Naive thymus-derived CD4-positive, alpha-beta T cell (primary cell): ENCODE results near the gene NPAS2. TPM values are rescaled to one million over a fixed set of nuclear protein-coding genes. Genes with fewer than 3 reads are reported as not detected.

Experiments
- ATAC-seq: fragments of 150-1000 bp; cut with Tn5 transposase; 2 replicates; pipeline ENCODE4 v1.10.0; 2021; ENCODE audit warnings: mild to moderate bottlenecking, moderate library complexity
- CTCF ChIA-PET: fragments of 350-600 bp; sonication (Branson Sonifier 250); formaldehyde crosslinking; loops from one replicate; lab custom pipeline; 2021; ENCODE audit warnings: antibody characterized with exemption; lab: Charles Lee
- POLR2A ChIA-PET: fragments of 350-600 bp; sonication (Branson Sonifier 250); formaldehyde crosslinking; loops from one replicate; lab custom pipeline; 2021; ENCODE audit warnings: antibody characterized with exemption, inconsistent platforms; lab: Charles Lee
- DNase-seq, 9 donors: peaks; one replicate each; pipeline versions ENCODE4 v3.0.0 to v3.0.0-alpha.2; 2020 to 2022; ENCODE audit warnings: mixed read lengths in 1 of 9
- H3K27ac ChIP-seq: one replicate; pipeline ENCODE4 v1.7.0; 2013; ENCODE audit warnings: mild to moderate bottlenecking, low read depth, low read length, moderate library complexity
- H3K27me3 ChIP-seq, 2 donors: one replicate each; pipeline ENCODE4 v1.7.0; 2013; ENCODE audit warnings: low read length in 2 of 2, mild to moderate bottlenecking in 2 of 2, moderate library complexity in 2 of 2; ENCODE audit not compliant: control insufficient read depth in 2 of 2, insufficient read depth in 2 of 2
- H3K36me3 ChIP-seq, 3 experiments: 1 replicate in 2 of 3; 2 replicates in 1 of 3; pipeline ENCODE4 v1.7.0; 2013; ENCODE audit warnings: low read length in 3 of 3, mild to moderate bottlenecking in 3 of 3, moderate library complexity in 1 of 3; ENCODE audit not compliant: insufficient read depth in 3 of 3, control insufficient read depth in 2 of 3
- H3K4me1 ChIP-seq, 2 donors: one replicate each; pipeline ENCODE4 v1.7.0; 2013; ENCODE audit warnings: low read length in 2 of 2, mild to moderate bottlenecking in 2 of 2, moderate library complexity in 1 of 2; ENCODE audit not compliant: control insufficient read depth in 2 of 2, insufficient read depth in 2 of 2
- H3K4me3 ChIP-seq: 2 replicates; pipeline ENCODE4 v1.7.0; 2013; ENCODE audit warnings: mild to moderate bottlenecking, low read length
- H3K9me3 ChIP-seq, 3 experiments: 1 replicate in 2 of 3; 2 replicates in 1 of 3; pipeline ENCODE4 v1.7.0; 2013; ENCODE audit warnings: low read length in 3 of 3; ENCODE audit not compliant: control insufficient read depth in 2 of 3
- H3K27ac Mint-ChIP-seq, 9 donors: one replicate each; pipeline ENCODE4 v1.8.0; 2020 to 2022; ENCODE audit warnings: mixed read lengths in 9 of 9, mild to moderate bottlenecking in 8 of 9, moderate library complexity in 5 of 9, inconsistent platforms in 2 of 9
- H3K27me3 Mint-ChIP-seq, 5 donors: one replicate each; pipeline ENCODE4 v1.8.0; 2021 to 2022; ENCODE audit warnings: mixed read lengths in 5 of 5, mild to moderate bottlenecking in 1 of 5
- H3K36me3 Mint-ChIP-seq, 5 donors: one replicate each; pipeline ENCODE4 v1.8.0; 2020 to 2022; ENCODE audit warnings: mixed read lengths in 5 of 5, mild to moderate bottlenecking in 3 of 5, inconsistent platforms in 1 of 5
- H3K4me1 Mint-ChIP-seq, 7 donors: one replicate each; pipeline ENCODE4 v1.8.0; 2020 to 2022; ENCODE audit warnings: mixed read lengths in 7 of 7, mild to moderate bottlenecking in 3 of 7, inconsistent platforms in 1 of 7
- H3K4me3 Mint-ChIP-seq, 10 donors: one replicate each; pipeline ENCODE4 v1.8.0; 2020 to 2022; ENCODE audit warnings: mild to moderate bottlenecking in 10 of 10, mixed read lengths in 10 of 10, moderate library complexity in 6 of 10, inconsistent platforms in 2 of 10
- H3K9me3 Mint-ChIP-seq, 11 donors: one replicate each; pipeline ENCODE4 v1.8.0; 2020 to 2022; ENCODE audit warnings: mixed read lengths in 11 of 11, mild to moderate bottlenecking in 4 of 11, inconsistent platforms in 1 of 11, moderate library complexity in 1 of 11
- intact Hi-C, 2 donors: fragments of 100-400 bp; cut with micrococcal nuclease; formaldehyde crosslinking; loops; one replicate each; pipeline ENCODE4 v1.15.1; 2023
- polyA plus RNA-seq, 2 donors: library from polyadenylated mRNA; unstranded; fragments of 300-500 nt; fragmentation: Illumina TruSeq; gene quantifications; one replicate each; pipeline ENCODE4 v1.2.3, GENCODE V29; 2021
- total RNA-seq, 6 experiments: library from RNA in 5 of 6; stranded (reverse) in 5 of 6; gene quantifications; 1 replicate in 5 of 6; 2 replicates in 1 of 6; pipeline ENCODE4 v1.2.3 and lab custom pipeline; 2021 to 2026

The NPAS2 gene
- total and polyA plus RNA-seq, 7 experiments from 2014 or later = 1.2 to 15.0 (median 8.3) TPM

DNA sequence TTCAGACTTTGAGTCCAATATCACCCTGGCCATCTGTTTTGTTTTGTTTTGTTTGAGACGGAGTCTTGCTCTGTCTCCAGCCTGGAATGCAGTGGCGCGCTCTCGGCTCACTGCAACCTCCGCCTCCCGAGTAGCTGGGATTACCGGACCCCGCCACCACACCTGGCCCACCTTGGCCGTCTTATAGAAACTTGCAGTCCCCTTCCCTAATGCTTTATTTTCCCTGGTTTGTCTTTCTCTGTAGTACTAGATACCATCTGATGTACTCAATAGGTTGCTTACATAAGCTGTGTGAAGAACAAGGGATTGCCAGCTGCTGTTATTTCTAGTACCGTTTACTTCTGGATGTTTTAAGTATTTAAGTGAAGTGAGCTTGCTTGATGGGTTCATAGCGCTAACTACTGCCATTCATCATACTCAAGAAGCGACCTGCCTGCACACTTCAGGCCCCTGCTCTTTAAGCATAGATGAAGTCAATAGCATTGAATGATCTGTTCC lies 183.4 kb downstream of the NPAS2 start:
- no peaks in the 10 kb centered on the region for H3K9me3 ChIP-seq
- ChIA-PET POLR2A (interaction anchor here (0.6 to 2.4 kb wide), 11 partner anchors 10 to 440 kb away, joined by 3 to 22 read pairs (median 4); partner anchors contain the start of gene PDCL3), CTCF (interaction anchor here (0.6 to 1.0 kb wide), 5 partner anchors 9 to 468 kb away, joined by 3 to 8 read pairs (median 4); no protein-coding TSS in a partner anchor)
- peak overlapping the region; percentile 93 for H3K4me3 ChIP-seq
- no peaks in the 10 kb centered on the region for H3K27me3 ChIP-seq
- DNase-seq (no peak), ATAC-seq (no peak)
- Mint-ChIP-seq H3K36me3 (peaks cover 14 to 51% (median 34%) of the 10 kb centered on the region in 5 donors), H3K27me3 (peaks cover 0 to 5% (median 0%) of the 10 kb centered on the region in 5 donors), H3K27ac (peak overlapping the region; percentile 88 to 99 (median 98)), H3K4me3 (peak overlapping the region; percentile 91 to 99 (median 95)), H3K4me1 (peaks cover 35 to 56% (median 53%) of the 10 kb centered on the region in 7 donors), H3K9me3 (peaks cover 0 to 3% (median 0%) of the 10 kb centered on the region in 11 donors)
- peaks cover 16 to 18% of the 10 kb centered on the region in 2 donors for H3K4me1 ChIP-seq
- peaks cover 23 to 54% (median 28%) of the 10 kb centered on the region in 3 experiments for H3K36me3 ChIP-seq
- intact Hi-C loops = loop anchor here (2.0 to 10.0 kb wide), 9 partner anchors 149 to 1666 kb away; partner anchors contain the start of genes CHST10 (in 2 of the 2), MAP4K4 (in 2 of the 2), EIF5B (in 1 of the 2) and REV1 (in 1 of the 2)
- H3K27ac ChIP-seq = peak overlapping the region; percentile 86

DNA sequence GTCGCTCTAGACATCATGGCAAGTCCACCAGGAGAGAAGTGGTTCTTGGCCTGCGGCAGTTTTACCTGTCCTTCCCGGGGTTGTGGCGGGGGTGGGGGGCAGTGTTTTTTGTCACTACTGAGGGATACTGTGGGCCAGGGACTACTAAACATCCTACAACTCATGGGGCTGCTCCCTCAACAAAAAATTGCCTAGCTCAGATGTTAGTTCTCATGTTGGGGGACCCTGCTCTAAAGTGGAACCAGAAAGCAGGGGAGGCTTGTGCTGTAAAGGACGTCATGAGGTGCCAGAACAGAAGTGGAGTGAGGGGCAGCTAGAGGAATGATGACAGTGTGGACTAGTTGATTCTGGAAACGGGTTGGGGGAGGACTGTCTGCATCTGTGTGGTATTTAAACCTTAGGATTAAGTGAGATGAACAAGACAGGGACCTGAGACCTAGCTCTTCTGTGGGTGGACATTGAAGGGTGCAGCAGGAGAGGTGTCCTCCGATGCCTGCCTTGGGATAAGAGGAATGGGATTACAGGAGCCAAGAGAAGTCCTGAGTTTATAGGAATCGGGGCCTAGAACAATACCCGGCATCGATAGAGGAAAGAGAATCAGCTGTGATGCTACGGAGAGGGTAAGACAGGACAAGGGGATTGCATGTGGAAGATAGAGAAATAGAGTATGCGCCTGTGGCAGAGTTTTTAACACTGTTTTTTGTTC lies 184.8 kb downstream of the NPAS2 start:
- Mint-ChIP-seq H3K27me3 (peaks cover 0 to under 1% (median 0%) of the 10 kb centered on the region in 5 donors), H3K9me3 (peaks cover 0 to 3% (median 0%) of the 10 kb centered on the region in 11 donors), H3K4me1 (peaks cover 36 to 59% (median 53%) of the 10 kb centered on the region in 7 donors), H3K27ac (peak overlapping the region; percentile 28 to 98 (median 88)), H3K4me3 (peak overlapping the region in 9 of 10 donors; percentile 9 to 99 (median 66)), H3K36me3 (peaks cover 14 to 54% (median 37%) of the 10 kb centered on the region in 5 donors)
- ChIA-PET POLR2A (interaction anchor here (0.6 to 1.3 kb wide), 4 partner anchors 10 to 828 kb away, joined by 3 read pairs; no protein-coding TSS in a partner anchor), CTCF (interaction anchor here (0.6 to 1.3 kb wide), 4 partner anchors 10 to 416 kb away, joined by 3 to 6 read pairs (median 3); no protein-coding TSS in a partner anchor)
- peak overlapping the region; percentile 86 for H3K27ac ChIP-seq
- no peak for DNase-seq
- H3K9me3 ChIP-seq = no peaks in the 10 kb centered on the region
- ATAC-seq = no peak
- no peak overlapping the region for H3K4me3 ChIP-seq
- no peaks in the 10 kb centered on the region for H3K27me3 ChIP-seq
- intact Hi-C loops = loop anchor here in 1 of 2 donors (5.0 to 10.0 kb wide), 6 partner anchors 148 to 1667 kb away; partner anchors contain the start of genes CHST10, EIF5B, MAP4K4 and REV1
- H3K4me1 ChIP-seq = peaks cover 16 to 18% of the 10 kb centered on the region in 2 donors
- H3K36me3 ChIP-seq = peaks cover 23 to 54% (median 28%) of the 10 kb centered on the region in 3 experiments

DNA sequence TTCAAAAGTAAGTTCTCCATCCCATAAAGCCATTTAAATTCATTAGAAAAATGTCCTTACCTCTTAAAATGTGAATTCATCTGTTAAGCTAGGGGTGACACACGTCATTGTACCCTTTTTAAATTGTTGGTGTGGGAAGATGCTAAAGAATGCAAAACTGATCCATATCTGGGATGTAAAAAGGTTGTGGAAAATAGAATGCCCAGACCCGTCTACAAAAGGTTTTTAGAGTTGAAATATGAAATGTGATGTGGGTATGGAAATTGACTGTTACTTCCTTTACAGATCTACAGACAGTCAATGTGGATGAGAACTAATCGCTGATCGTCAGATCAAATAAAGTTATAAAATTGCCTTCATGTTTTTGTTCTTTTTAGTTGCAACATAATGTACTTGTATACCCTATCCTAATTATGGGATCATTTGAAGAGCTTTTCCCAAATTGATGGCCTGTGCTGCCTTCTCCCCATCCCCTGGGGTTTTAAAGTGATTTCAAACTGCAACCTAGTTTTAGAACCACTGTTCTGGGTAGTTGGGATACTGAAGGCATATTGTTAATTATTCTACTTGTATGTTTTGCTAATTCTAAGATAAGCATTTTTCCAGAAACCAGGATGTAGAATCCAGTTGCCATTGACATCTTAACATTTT lies 186.3 kb downstream of the NPAS2 start:
- Histone ChIP-seq H3K9me3 (no peaks in the 10 kb centered on the region), H3K4me3 (no peak overlapping the region), H3K27ac (no peak overlapping the region), H3K27me3 (no peaks in the 10 kb centered on the region), H3K36me3 (peaks cover 23 to 56% (median 28%) of the 10 kb centered on the region in 3 experiments), H3K4me1 (peaks cover 16 to 18% of the 10 kb centered on the region in 2 donors)
- peaks cover 36 to 63% (median 53%) of the 10 kb centered on the region in 7 donors for H3K4me1 Mint-ChIP-seq
- peaks cover 0 to 3% (median 0%) of the 10 kb centered on the region in 11 donors for H3K9me3 Mint-ChIP-seq
- intact Hi-C loops = loop anchor here in 1 of 2 donors (10.0 kb wide), 1 partner anchor 689 kb away; the partner anchor contains the start of gene MAP4K4
- peaks cover 14 to 54% (median 37%) of the 10 kb centered on the region in 5 donors for H3K36me3 Mint-ChIP-seq
- no peak overlapping the region for H3K4me3 Mint-ChIP-seq
- ChIA-PET CTCF (interaction anchor here (1.0 to 1.2 kb wide), 3 partner anchors 9 to 199 kb away, joined by 3 to 4 read pairs (median 4); no protein-coding TSS in a partner anchor), POLR2A (interaction anchor here (0.6 to 1.2 kb wide), 3 partner anchors 203 to 374 kb away, joined by 3 to 5 read pairs (median 3); no protein-coding TSS in a partner anchor)
- H3K27me3 Mint-ChIP-seq = no peaks in the 10 kb centered on the region
- peak overlapping the region in 5 of 9 donors; percentile 29 to 98 (median 34) for H3K27ac Mint-ChIP-seq
- no peak for ATAC-seq
- no peak for DNase-seq

DNA sequence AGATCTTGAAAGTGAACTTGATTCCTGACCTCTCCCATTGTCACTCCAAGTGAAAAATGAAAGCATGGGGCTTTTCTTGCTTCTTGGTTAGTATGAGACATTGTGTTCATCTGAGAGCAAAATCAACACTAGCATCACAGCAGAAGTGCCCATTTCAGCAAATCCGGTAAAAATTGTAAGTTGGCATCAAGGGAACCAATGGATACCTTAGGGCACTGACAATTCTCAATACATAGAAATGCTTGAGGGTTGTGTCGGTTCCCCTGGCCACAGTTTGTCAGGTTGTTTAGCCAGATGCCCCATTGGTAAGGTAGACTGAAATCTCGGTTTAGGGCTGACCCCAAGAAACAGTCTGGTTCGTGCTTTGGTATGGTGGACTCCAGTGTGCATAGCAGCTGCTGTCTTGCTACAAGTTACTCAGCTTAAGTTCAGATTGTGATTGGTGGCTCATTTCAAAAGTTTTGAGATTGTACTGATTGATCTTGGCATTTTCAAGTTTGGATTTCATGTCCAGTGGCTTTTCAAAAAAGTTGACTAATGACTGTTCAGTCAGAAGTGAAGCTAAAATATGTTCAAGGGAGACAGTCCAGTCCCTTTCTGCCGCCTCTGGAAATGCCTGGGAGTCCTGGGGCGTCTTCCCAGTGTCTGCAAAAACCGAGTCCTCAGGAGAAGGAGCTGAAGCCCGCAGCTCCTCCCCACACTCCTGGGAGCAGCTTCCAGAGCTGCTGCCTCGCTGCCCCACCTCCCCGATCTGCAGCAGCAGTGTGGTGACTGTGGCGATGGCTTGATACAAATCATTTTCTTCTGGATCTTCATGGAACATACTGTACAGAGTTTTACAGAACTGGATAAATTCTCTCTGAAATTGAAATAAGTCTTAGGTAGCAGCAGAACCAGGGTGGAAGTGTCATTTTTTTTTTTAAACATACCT lies 187.7 kb downstream of the NPAS2 start:
- Histone ChIP-seq H3K4me1 (peaks cover 12 to 13% of the 10 kb centered on the region in 2 donors), H3K36me3 (peaks cover 23 to 55% (median 28%) of the 10 kb centered on the region in 3 experiments), H3K9me3 (no peaks in the 10 kb centered on the region), H3K27ac (no peak overlapping the region), H3K27me3 (no peaks in the 10 kb centered on the region), H3K4me3 (no peak overlapping the region)
- ChIA-PET CTCF (interaction anchor here (1.9 kb wide), 1 partner anchor 198 kb away, joined by 6 read pairs; no protein-coding TSS in a partner anchor), POLR2A (interaction anchor here (0.6 kb wide), 3 partner anchors 143 to 369 kb away, joined by 3 read pairs; partner anchors contain the start of gene TBC1D8)
- DNase-seq = no peak
- Mint-ChIP-seq H3K27me3 (no peaks in the 10 kb centered on the region), H3K4me1 (peaks cover 33 to 59% (median 49%) of the 10 kb centered on the region in 7 donors), H3K27ac (peak overlapping the region in 6 of 9 donors; percentile 13 to 63 (median 28)), H3K4me3 (no peak overlapping the region), H3K9me3 (no peaks in the 10 kb centered on the region), H3K36me3 (peaks cover 14 to 49% (median 36%) of the 10 kb centered on the region in 5 donors)
- intact Hi-C loops = loop anchor here in 1 of 2 donors (10.0 kb wide), 1 partner anchor 687 kb away; the partner anchor contains the start of gene MAP4K4
- peak; percentile 31 for ATAC-seq

DNA sequence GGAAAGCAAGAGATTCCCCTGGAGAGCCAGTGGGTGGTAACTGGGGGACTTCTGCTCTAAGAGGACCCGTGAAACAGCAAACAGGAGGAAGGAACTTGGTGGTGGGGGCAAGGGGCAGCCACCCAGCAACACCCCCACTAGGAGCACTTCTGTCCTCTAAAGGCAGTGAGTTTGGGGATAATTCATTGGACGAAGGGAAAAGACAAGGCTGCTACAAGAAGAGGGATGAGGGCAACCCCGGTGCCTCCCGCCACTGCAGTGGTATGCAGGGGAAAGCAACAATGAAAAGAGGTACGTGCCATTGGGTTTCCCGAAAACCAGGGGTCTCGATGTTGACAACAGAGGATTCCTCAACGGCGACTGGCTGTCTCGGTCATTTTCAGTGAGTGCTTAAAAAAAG lies 191.2 kb downstream of the NPAS2 start:
- Mint-ChIP-seq H3K36me3 (peaks cover 0 to 32% (median 6%) of the 10 kb centered on the region in 5 donors), H3K4me3 (no peak overlapping the region), H3K4me1 (peaks cover 7 to 34% (median 18%) of the 10 kb centered on the region in 7 donors), H3K27me3 (no peaks in the 10 kb centered on the region), H3K9me3 (no peaks in the 10 kb centered on the region), H3K27ac (peak overlapping the region in 4 of 9 donors; percentile 5 to 54 (median 36))
- Histone ChIP-seq H3K4me1 (no peaks in the 10 kb centered on the region), H3K27ac (no peak overlapping the region), H3K4me3 (no peak overlapping the region), H3K36me3 (peaks cover 3 to 30% (median 8%) of the 10 kb centered on the region in 3 experiments), H3K27me3 (no peaks in the 10 kb centered on the region), H3K9me3 (no peaks in the 10 kb centered on the region)
- no peak for DNase-seq
- intact Hi-C loops = loop anchor here in 1 of 2 donors (5.0 to 10.0 kb wide), 2 partner anchors 406 to 824 kb away; no protein-coding TSS in a partner anchor
- no peak for ATAC-seq
- ChIA-PET CTCF (interaction anchor here (0.9 to 3.4 kb wide), 2 partner anchors 142 to 195 kb away, joined by 4 to 64 read pairs; no protein-coding TSS in a partner anchor), POLR2A (interaction anchor here (0.6 to 1.5 kb wide), 3 partner anchors 195 to 1654 kb away, joined by 3 to 4 read pairs (median 3); no protein-coding TSS in a partner anchor)
